ENCODE results near the gene TFEC. TPM values are rescaled to one million over a fixed set of nuclear protein-coding genes. Genes with fewer than 3 reads are reported as not detected.

TFEC gene
- total and polyA plus RNA-seq, 10 of the 15 experiments (the other 5 are each of a cell fraction or from before 2014, with no cell fraction given), result 0.18 to 5.8 (median 2.4) TPM

GRCh38 chr7:115920367-115920766, 110.2 kb downstream of the TFEC start (continued):
- TF ChIP-seq SMC3 (IDR thresholded peaks at IDR 0.05; ENCODE audit: borderline replicate concordance, low read length) (no peak), NBN (IDR thresholded peaks at IDR 0.05) (no peak), ZNF687 (IDR thresholded peaks at IDR 0.05) (no peak), WRNIP1 (IDR thresholded peaks at IDR 0.05; ENCODE audit: borderline replicate concordance, low read depth, low read length) (no peak), IKZF2 (IDR thresholded peaks at IDR 0.05) (no peak)

DNA sequence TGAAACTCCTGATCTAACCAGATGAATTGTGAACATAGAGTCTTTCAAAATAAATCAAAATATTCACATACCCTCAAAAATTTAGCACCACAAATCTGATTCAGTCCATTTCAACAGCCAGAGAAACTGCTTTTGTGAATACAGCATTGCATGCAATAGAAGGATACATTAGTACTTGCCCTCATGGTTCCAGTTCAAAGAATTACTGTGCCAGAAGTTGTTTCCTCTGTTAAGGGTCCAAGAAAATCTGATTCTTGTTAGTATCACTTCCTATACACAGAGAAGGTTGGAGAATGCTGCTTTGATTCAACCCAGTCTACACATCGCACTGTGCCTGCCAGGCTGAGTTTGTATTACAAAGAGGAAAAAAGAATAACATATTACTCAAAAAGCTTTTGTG, 115.6 kb downstream of the TFEC start:
- no TSS peak for BruUV-seq (replicated peaks)
- CTCF ChIA-PET, result interaction anchor here (1.2 kb wide), 1 partner anchor 9 kb away, joined by 3 read pairs; no protein-coding TSS in a partner anchor
- DNase-seq (ENCODE audit: low read depth, low spot score) (no peak), ATAC-seq (no peak), FAIRE-seq (no peak)
- intact Hi-C loops (cut with micrococcal nuclease; ENCODE audit: unreplicated experiment), result loop anchor here (5.0 to 10.0 kb wide), 2 partner anchors 210 to 1048 kb away; no protein-coding TSS in a partner anchor
- POLR2A ChIA-PET, result no interaction called here
- no peaks in the 10 kb centered on the region for H4K20me1 ChIP-seq (ENCODE audit: control insufficient read depth, insufficient read depth)
- no peaks in the 10 kb centered on the region for H3K79me2 ChIP-seq (ENCODE audit: control insufficient read depth, insufficient read depth, low read length)
- no peaks in the 10 kb centered on the region for H3K4me1 ChIP-seq (ENCODE audit: control insufficient read depth, insufficient read depth, low read length)
- H3K36me3 ChIP-seq (ENCODE audit: control insufficient read depth in 2 of 2, insufficient read depth in 2 of 2, low read length in 1 of 2), result no peaks in the 10 kb centered on the region
- no peak overlapping the region for H3K27ac ChIP-seq (ENCODE audit: control insufficient read depth, insufficient read depth)
- H3K27me3 ChIP-seq (replicated peaks in 1 of 2; ENCODE audit: control insufficient read depth in 2 of 2, insufficient read depth in 2 of 2, low read length in 1 of 2), result no peaks in the 10 kb centered on the region; a peak in 1 of 4 replicates
- H3K4me3 ChIP-seq, result no peak overlapping the region
- WGBS (ENCODE audit: insufficient coverage, insufficient replicate concordance, low lambda C conversion rate, missing lambda C conversion rate), result 37% methylated on average over 1 of the region's 1 CpG
- H3K9ac ChIP-seq (ENCODE audit: control insufficient read depth, insufficient read depth, low read length), result no peak overlapping the region
- RAD21 ChIA-PET (ENCODE audit: unreplicated experiment), result no interaction called here
- no peaks in the 10 kb centered on the region for H3K9me3 ChIP-seq (replicated peaks; ENCODE audit: control insufficient read depth, insufficient read depth, low read length)
- in situ Hi-C loops (cut with MboI), result no loop called here
- SMC1A ChIA-PET (ENCODE audit: uncharacterized antibody, unreplicated experiment), result no interaction called here
- no peak overlapping the region for H2AFZ ChIP-seq (ENCODE audit: control insufficient read depth, low read depth, low read length)
- no peak overlapping the region for H3K4me2 ChIP-seq (ENCODE audit: control insufficient read depth, insufficient read depth)
- TF ChIP-seq DPF2 (IDR thresholded peaks at IDR 0.05) (no peak), CUX1 (IDR thresholded peaks at IDR 0.05; ENCODE audit: insufficient replicate concordance, low read depth, low read length) (no peak), MYC (IDR thresholded peaks at IDR 0.05; ENCODE audit: insufficient read depth, insufficient read length, insufficient replicate concordance, low read length, severe bottlenecking) (no peak), TCF12 (IDR thresholded peaks at IDR 0.05; ENCODE audit: low read depth, low read length) (no peak), PAX8 (IDR thresholded peaks at IDR 0.05) (no peak), CHD2 (IDR thresholded peaks at IDR 0.05; ENCODE audit: borderline replicate concordance, low read depth, low read length) (no peak), CHD1 (IDR thresholded peaks at IDR 0.05; ENCODE audit: low read depth, low read length) (no peak), HCFC1 (IDR thresholded peaks at IDR 0.05; ENCODE audit: low read length) (no peak)
- TF ChIP-seq, protein P1, sequence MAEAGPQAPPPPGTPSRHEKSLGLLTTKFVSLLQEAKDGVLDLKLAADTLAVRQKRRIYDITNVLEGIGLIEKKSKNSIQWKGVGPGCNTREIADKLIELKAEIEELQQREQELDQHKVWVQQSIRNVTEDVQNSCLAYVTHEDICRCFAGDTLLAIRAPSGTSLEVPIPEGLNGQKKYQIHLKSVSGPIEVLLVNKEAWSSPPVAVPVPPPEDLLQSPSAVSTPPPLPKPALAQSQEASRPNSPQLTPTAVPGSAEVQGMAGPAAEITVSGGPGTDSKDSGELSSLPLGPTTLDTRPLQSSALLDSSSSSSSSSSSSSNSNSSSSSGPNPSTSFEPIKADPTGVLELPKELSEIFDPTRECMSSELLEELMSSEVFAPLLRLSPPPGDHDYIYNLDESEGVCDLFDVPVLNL (IDR thresholded peaks at IDR 0.05; ENCODE audit: low read depth, low read length), result no peak
